HuH-7.5 (cell line): Measurements from ENCODE around the gene APOD.

Source experiments
- DNase-seq: peaks from one replicate; pipeline ENCODE4 v3.0.0; 2011; ENCODE audit warnings: low spot score

Gene APOD

DNA sequence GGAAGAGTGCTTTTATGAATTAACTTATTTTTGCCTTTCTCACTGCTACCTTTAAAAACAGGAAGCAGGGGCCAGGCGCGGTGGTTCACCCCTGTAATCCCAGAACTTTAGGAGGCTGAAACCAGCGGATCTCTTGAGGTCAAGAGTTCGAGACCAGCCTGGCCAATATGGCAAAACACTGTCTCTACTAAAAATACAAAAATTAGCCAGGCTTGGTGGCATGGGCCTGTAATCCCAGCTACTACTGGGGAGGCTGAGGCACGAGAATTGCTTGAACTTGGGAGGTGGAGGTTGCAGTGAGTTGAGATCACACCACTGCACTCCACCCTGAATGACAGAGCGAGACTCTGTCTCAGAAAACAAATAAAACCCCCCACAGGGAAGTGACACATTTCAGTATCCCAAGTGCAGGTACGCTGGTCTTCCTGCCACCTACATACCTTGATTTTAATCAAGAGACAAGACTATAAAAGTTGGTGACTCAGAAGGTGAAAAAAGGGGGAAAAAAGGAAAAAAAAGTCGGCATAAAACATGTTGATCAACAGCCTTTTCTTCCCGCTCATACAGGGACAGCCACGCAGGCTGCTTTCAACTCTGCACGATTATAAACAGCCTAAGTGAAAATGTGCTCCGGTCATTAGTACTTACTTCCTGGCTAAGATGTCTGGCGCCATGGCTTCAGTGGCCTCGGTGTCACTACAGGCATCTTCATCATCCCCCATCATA, 59.4 kb downstream of the APOD start:
- DNase-seq = no peak

DNA sequence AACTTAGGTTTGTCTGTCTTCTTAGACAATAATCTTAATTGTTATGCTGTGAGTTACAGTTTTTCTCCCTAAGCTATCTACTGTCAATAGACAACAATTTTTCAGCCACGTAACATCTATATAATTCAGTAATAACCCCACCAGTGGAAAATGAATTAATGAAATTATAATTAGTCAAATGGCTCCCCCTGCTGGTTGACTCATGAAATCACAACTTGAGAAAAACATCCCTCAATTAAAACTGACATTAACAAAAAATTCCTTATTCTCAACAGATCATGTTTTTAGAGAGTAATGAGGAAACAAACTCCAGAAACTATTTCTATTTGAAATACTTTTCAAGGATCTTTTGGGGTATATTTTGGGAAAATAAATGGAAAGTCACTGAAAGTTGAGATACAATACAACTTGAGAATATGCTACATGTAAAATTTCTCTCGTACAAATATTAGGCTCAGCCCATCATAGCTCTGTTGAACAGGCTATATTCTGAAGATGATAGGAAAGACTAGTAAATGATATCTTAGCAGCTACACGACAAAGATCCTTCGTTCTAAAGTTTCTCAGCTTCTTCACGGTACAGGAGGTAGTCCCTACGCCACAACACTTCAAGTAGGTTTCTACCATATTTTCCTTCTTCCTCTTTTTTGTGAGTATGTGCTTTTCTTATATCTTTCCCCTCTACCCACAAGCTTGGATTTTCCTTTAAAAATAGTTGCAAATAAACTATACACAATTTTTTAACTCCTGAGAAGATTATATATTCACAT, 61.3 kb downstream of the APOD start:
- DNase-seq = peak; percentile 34
